Adipocyte (in vitro differentiated cells): Measurements from ENCODE around the gene FOSL2.

Source experiments
- DNase-seq: peaks from one replicate; pipeline ENCODE4 v3.0.0-alpha.2; 2015; ENCODE audit warnings: low read depth
- H3K27me3 ChIP-seq: replicated peaks from 2 replicates; pipeline ENCODE4 v1.7.0; 2013; ENCODE audit warnings: mild to moderate bottlenecking, low read length, moderate library complexity; ENCODE audit not compliant: control insufficient read depth, insufficient read depth
- H3K36me3 ChIP-seq: 2 replicates; pipeline ENCODE4 v1.7.0; 2013; ENCODE audit warnings: low read length, mild to moderate bottlenecking, moderate library complexity; ENCODE audit not compliant: control insufficient read depth, insufficient read depth, severe bottlenecking
- H3K4me1 ChIP-seq: 2 replicates; pipeline ENCODE4 v1.7.0; 2013; ENCODE audit warnings: mild to moderate bottlenecking, low read length, moderate library complexity; ENCODE audit not compliant: control insufficient read depth, insufficient read depth
- H3K4me3 ChIP-seq: 2 replicates; pipeline ENCODE4 v1.7.0; 2013; ENCODE audit warnings: mild to moderate bottlenecking, low read length, moderate library complexity
- H3K9ac ChIP-seq: 2 replicates; pipeline ENCODE4 v1.7.0; 2013; ENCODE audit warnings: mild to moderate bottlenecking, low read length, moderate library complexity
- H3K9me3 ChIP-seq: 2 replicates; pipeline ENCODE4 v1.7.0; 2013; ENCODE audit warnings: mild to moderate bottlenecking, low read length, moderate library complexity; ENCODE audit not compliant: control insufficient read depth

The FOSL2 gene

DNA sequence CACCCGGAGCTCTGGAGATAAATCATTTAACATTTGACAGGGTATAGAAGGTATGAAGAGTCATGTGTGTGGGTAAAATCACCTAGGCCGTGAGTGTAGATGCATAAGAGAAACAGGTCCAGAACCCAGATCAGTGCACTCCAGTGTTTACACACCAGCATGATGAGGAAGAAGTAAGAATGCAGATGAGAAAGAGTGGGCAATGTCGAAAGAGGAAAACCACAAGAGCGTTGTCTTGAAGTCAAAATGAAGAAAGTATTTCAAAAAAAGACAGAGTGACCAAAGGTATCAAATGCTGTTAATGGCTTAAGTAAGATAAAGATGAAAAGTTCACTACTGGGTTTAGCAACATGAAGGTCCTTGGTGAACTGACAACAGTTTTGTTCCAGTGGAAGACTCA lies 71.2 kb downstream of the FOSL2 start:
- H3K9me3 ChIP-seq, result peaks cover 21% of the 10 kb centered on the region
- H3K9ac ChIP-seq, result no peak overlapping the region
- no peaks in the 10 kb centered on the region for H3K36me3 ChIP-seq
- H3K4me1 ChIP-seq, result no peaks in the 10 kb centered on the region
- no peaks in the 10 kb centered on the region for H3K27me3 ChIP-seq
- no peak for DNase-seq
- no peak overlapping the region for H3K4me3 ChIP-seq

DNA sequence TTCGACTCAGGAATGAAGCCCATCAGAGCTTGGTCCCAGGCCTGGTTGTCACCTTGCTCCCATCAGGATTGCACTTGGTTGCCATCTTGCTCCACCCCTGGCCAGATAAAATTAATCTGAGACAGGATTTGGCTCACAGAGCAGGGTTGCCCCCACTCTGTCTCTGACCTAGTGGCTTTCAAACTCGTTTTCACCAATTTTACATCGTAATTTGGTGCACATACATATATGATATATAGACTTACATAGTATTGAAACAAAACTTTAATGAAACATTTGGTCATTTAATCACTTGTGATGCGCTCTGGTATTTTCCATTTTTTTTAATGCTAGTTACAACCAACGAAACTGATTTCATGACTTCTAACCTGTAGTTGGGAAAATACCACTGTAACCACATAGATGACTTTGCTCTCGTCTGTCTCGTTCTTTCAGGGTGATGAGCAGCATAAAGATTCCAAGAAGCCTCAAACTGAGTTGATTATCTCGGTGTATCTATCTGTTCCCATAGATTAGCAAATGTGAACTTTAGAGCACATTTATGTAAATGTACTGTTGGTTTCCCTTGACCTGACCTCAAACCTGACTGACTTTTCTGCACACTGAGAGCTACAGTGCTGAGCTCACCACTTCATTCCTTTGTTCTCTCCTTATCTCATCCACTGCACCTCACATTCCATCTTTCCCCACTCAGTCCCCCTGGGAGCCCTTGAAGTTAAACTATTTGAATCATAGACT lies 72.7 kb downstream of the FOSL2 start:
- no peaks in the 10 kb centered on the region for H3K27me3 ChIP-seq
- no peak overlapping the region for H3K4me3 ChIP-seq
- no peaks in the 10 kb centered on the region for H3K36me3 ChIP-seq
- H3K4me1 ChIP-seq, result peaks cover 8% of the 10 kb centered on the region
- no peak overlapping the region for H3K9ac ChIP-seq
- DNase-seq, result no peak
- H3K9me3 ChIP-seq, result peaks cover 21% of the 10 kb centered on the region
